ENCODE results near the gene AVPR1B.
"Not testable (repeated sequence)": the region's sequence is repeated elsewhere in the genome, so short reads cannot be mapped to it uniquely, and the experiment has no call there.

The AVPR1B gene

DNA sequence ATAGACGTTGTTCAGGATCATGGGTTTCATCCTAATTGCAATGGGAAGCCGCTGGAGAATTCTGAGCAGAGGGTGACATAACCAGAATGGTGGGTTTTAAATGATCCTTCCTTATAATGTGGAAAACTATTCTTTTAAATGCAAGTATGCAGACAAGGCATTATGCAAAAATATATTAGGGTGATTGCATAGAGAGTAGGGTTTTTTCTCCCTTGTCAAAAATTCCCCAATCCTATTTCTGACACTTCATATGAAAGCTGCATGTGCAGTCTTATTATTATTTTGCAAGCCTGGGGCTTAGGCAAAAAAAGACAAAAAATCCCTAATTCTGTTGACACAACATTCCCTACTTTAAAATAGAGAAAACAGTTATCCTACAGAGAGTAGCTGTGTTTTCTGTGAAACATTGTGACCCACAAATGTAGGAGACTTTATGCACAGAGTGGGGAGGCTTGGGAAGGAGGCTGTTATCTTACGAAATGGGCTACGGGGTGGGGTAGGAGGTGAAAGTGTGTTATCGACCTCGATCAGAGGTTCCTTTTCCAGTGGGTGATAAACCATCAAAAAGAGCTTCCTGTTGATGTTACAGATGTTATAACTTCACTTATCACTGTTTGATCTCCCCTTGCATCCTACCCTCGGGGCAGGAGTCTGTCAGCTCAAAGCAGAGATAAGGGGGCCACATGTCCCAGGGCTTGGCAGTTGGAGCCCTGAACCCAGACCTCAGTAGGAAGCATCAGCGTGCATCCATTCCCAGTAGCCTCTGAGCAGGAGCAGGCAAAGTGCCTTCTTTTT, 37.0 kb downstream of the AVPR1B start:
- DNase-seq = peak; percentile 7

- DNase-seq = no peak
Measured at GRCh38 chr1:206079135-206079534, 38.1 kb downstream of the AVPR1B start.

GRCh38 chr1:206075786-206076755, 41.1 kb downstream of the AVPR1B start:
- no peak for DNase-seq

DNA sequence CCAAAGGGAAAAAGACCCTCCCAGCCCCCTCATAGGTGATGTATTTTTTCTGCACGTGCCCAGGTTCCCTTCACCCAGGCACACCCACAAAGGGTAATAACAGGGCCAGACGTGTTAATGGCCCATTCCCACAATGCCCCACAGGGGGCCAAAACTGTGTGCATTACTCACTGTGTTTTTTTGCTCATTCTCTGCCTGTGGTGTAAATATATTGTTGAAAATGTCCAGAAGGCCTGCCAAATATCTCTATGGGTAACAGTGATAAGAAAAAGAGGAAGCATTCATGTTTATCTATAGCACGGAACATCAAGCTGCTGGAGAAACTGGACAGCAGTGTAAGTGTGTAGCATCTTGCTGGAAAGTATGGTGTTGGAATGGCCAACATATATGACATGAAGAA, 42.3 kb downstream of the AVPR1B start:
- DNase-seq = no peak

DNA sequence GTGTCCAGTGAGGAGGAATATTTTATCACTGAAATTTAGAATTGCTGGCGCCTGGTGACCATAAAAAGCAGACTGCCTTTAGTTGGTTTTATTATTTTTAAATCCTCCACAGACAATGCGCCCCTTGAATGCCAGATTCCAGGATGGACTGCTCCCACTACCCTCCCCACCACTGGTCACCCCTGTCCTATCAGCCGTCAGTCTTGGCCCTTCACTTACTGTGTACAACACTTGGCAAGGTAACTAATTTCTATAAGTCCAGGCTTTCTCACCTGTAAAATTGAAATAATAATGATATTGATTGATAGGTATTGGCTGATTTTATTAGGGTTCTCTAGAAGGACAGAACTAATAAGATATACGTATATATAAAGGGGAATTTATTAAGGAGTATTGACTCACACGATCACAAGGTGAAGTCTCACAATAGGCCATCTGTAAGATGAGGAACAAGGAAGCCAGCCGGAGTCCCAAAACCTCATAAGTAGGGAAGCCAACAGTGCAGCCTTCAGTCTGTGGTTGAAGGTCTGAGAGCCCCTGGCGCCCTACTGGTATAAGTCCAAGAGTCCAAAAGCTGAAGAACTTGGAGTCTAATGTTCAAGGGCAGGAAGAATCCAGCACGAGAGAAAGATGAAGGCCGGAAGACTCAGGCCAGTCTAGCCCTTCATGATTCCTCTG, 46.4 kb downstream of the AVPR1B start:
- no peak for DNase-seq

GRCh38 chr1:206068314-206068713, 48.9 kb downstream of the AVPR1B start:
- no peak for DNase-seq

GRCh38 chr1:206067486-206068227, 49.5 kb downstream of the AVPR1B start:
- no peak for DNase-seq

- peak; percentile 41 for DNase-seq
Measured at GRCh38 chr1:206066479-206067171, 50.6 kb downstream of the AVPR1B start.

- DNase-seq = no peak
Measured at GRCh38 chr1:206065547-206066145, 51.5 kb downstream of the AVPR1B start.

GRCh38 chr1:206064501-206064900, 52.7 kb downstream of the AVPR1B start:
- not testable (repeated sequence) for DNase-seq

DNA sequence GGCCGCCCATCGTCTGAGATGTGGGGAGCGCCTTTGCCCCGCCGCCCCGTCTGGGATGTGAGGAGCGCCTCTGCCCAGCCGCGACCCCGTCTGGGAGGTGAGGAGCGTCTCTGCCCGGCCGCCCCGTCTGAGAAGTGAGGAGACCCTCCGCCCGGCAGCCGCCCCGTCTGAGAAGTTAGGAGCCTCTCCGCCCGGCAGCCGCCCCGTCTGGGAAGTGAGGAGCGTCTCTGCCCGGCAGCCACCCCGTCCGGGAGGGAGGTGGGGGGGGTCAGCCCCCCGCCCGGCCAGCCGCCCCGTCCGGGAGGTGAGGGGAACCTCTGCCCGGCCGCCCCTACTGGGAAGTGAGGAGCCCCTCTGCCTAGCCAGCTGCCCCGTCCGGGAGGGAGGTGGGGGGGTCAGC, 53.2 kb downstream of the AVPR1B start:
- DNase-seq = not testable (repeated sequence)

GRCh38 chr1:206062464-206062863, 54.7 kb downstream of the AVPR1B start:
- DNase-seq = no peak

DNA sequence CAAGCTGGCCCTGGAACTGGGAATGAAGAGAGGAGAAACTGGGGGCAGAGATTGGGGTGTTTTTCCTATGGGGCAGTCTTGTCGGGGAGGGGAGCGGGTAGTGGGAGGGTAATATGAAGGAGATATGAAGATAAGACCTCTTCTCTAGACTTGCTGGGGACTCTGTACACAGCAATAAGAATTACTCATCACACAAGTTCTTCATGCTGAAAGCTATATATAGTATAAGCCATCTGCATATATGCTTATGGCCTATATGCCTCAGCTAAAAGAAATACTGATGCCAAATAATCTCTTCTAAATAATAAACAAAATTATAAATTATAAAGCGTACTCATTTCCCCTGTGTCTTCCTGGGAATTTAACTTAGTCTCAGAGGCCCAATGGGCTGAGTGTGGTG, 56.3 kb downstream of the AVPR1B start:
- no peak for DNase-seq

Data from activated CD4-positive, alpha-beta T cell treated with anti-CD3 and anti-CD28 coated beads, Interleukin-2, Interleukin-6, amounts not matched to agents 100 ng/mL and 50 ng/mL, durations not matched to agents 16 hours and 8 hours (primary cell).